MCF 10A (cell line): Measurements from ENCODE around the gene OXGR1. TPM values are rescaled to one million over a fixed set of nuclear protein-coding genes. Genes with fewer than 3 reads are reported as not detected.

Source experiments
- BruUV-seq: library from RNA; stranded (reverse); fragments of 400-500 nt; replicated peaks from 2 replicates; lab custom pipeline; 2021; lab: Mats Ljungman, UMichigan
- CTCF ChIA-PET: fragments of 300-600 bp; sonication (Branson Sonifier 250); formaldehyde crosslinking; extraction: SDS; loops from one replicate; lab custom pipeline; 2021; ENCODE audit warnings: antibody characterized with exemption, inconsistent platforms; lab: Yijun Ruan, JAX
- POLR2A ChIA-PET: fragments of 300-600, 350-650 bp; sonication (Branson Sonifier 250); formaldehyde crosslinking; extraction: SDS; loops from one replicate; lab custom pipeline; 2020; ENCODE audit warnings: antibody characterized with exemption, inconsistent platforms; lab: Yijun Ruan, JAX
- DNase-seq: peaks from one replicate; pipeline ENCODE4 v3.0.0-alpha.2; 2018; ENCODE audit not compliant: unreplicated experiment
- H3K27ac Mint-ChIP-seq: one replicate; pipeline ENCODE4 v1.8.0; 2022; ENCODE audit warnings: mild to moderate bottlenecking, low read depth, mixed read lengths; ENCODE audit not compliant: unreplicated experiment
- H3K27me3 Mint-ChIP-seq: one replicate; pipeline ENCODE4 v1.8.0; 2022; ENCODE audit warnings: mixed read lengths; ENCODE audit not compliant: insufficient read depth, unreplicated experiment
- H3K36me3 Mint-ChIP-seq: one replicate; pipeline ENCODE4 v1.8.0; 2022; ENCODE audit warnings: mild to moderate bottlenecking, moderate library complexity, mixed read lengths; ENCODE audit not compliant: insufficient read depth, unreplicated experiment
- H3K4me1 Mint-ChIP-seq: one replicate; pipeline ENCODE4 v1.8.0; 2022; ENCODE audit warnings: mixed read lengths; ENCODE audit not compliant: insufficient read depth, unreplicated experiment
- H3K4me3 Mint-ChIP-seq: one replicate; pipeline ENCODE4 v1.8.0; 2022; ENCODE audit warnings: mild to moderate bottlenecking, moderate library complexity, mixed read lengths; ENCODE audit not compliant: unreplicated experiment
- H3K9me3 Mint-ChIP-seq: one replicate; pipeline ENCODE4 v1.8.0; 2022; ENCODE audit warnings: mixed read lengths; ENCODE audit not compliant: unreplicated experiment
- CTCF ChIP-seq: fragments of 200-600 bp; IDR thresholded peaks from one replicate; pipeline ENCODE4 v1.8.0; 2022; ENCODE audit warnings: antibody characterized with exemption, mild to moderate bottlenecking; ENCODE audit not compliant: unreplicated experiment
- intact Hi-C: fragments of 100-400 bp; cut with micrococcal nuclease; formaldehyde crosslinking; loops from 2 replicates; pipeline ENCODE4 v1.14.1; 2022
- total RNA-seq: library from RNA; stranded (reverse); gene quantifications from 2 replicates; pipeline ENCODE4 v1.2.3, GENCODE V29; 2022

The OXGR1 gene
- total RNA-seq, 1 experiment from 2014 or later = not detected

- no TSS peak for BruUV-seq
- H3K27me3 Mint-ChIP-seq = peaks cover 18% of the 10 kb centered on the region
- H3K27ac Mint-ChIP-seq = no peak overlapping the region
- no peak for DNase-seq
- no peak overlapping the region for H3K4me3 Mint-ChIP-seq
- H3K9me3 Mint-ChIP-seq = peaks cover 6% of the 10 kb centered on the region
- POLR2A ChIA-PET = interaction anchor here (1.1 to 1.3 kb wide), 3 partner anchors 10 to 417 kb away, joined by 3 read pairs; no protein-coding TSS in a partner anchor
- no peak for TF ChIP-seq CTCF
- H3K4me1 Mint-ChIP-seq = no peaks in the 10 kb centered on the region
- intact Hi-C loops = loop anchor here (5.0 kb wide), 3 partner anchors 91 to 796 kb away; no protein-coding TSS in a partner anchor
- H3K36me3 Mint-ChIP-seq = no peaks in the 10 kb centered on the region
- CTCF ChIA-PET = interaction anchor here (0.6 to 3.5 kb wide), 17 partner anchors 8 to 1011 kb away, joined by 3 to 17 read pairs (median 5); no protein-coding TSS in a partner anchor
Measured at GRCh38 chr13:97015661-97016350, 21.5 kb upstream of the OXGR1 start.

DNA sequence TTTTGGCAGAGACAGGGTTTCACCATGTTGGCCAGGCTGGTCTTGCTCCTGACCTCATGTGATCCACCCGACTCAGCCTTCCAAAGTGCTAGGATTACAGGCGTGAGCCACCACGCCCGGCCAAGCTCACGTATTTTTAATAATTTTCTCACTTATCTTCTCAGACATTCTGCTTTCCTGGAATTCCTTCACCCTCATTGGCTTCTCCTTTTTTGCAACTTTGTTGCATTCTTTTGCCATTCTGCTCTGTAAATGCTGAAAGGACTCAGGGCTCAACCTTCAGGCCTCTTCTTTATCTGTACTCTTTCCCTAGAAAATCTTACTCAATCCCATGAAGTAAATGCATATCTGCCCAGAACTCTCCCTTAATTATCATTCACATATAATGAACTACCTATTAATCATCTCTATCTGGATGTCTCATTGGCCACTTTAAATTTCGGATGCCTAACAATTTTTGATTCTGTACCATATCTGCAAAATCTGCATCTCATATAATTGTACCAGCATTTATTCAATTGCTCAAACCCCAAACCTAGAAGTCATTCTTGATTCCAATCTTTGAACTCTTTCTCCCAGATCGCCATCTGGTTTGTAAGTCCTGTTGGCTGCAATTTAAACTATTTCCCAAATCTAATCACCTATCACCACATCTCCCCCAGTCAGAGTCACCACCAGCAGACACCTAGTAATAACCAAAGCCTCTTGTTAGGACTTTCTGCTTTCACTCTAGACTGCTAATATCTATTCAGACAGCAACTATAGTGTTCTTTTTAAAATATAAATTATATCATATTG lies 18.2 kb upstream of the OXGR1 start:
- POLR2A ChIA-PET = interaction anchor here (1.2 kb wide), 1 partner anchor 16 kb away, joined by 3 read pairs; no protein-coding TSS in a partner anchor
- intact Hi-C loops = no loop called here
- Mint-ChIP-seq H3K9me3 (peaks cover 6% of the 10 kb centered on the region), H3K27ac (no peak overlapping the region), H3K4me1 (no peaks in the 10 kb centered on the region), H3K36me3 (no peaks in the 10 kb centered on the region), H3K4me3 (no peak overlapping the region), H3K27me3 (no peaks in the 10 kb centered on the region)
- CTCF ChIA-PET = interaction anchor here (0.9 to 3.5 kb wide), 3 partner anchors 16 to 347 kb away, joined by 3 to 13 read pairs (median 12); no protein-coding TSS in a partner anchor
- DNase-seq = no peak
- BruUV-seq = no TSS peak
- TF ChIP-seq CTCF = no peak

DNA sequence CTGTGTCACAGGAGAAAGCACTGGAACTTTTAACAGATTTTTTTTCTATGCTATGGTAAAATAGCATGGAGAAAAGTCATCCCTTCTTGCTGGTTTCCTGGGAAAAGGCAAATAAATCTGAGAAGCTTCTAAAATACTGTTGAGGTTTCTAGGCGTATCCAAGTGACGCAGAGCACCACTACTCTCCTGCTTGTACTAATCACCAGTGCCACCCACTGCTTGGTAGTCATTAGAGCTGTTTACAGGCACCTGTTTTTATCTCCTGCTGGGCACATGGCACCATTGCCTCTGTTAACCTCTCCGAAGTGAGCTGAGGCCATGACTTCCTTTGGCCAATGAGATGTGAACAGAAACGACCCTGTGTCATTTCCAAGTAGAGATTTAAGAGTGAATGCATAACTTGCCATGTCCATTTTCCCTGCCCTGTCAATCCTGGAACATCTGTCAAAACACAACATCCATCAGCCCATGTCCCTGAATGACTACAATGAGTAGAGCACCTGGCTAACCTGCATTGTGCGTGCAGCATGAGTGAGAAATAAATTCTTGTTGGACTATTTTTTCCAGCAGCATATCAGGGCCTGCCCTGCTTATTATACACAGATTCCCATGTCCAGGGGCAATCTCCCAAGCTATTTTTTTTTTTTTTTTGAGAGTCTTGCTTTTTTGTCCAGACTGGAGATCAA lies 17.3 kb upstream of the OXGR1 start:
- no peaks in the 10 kb centered on the region for H3K4me1 Mint-ChIP-seq
- H3K4me3 Mint-ChIP-seq = no peak overlapping the region
- ChIA-PET POLR2A (interaction anchor here (1.2 kb wide), 1 partner anchor 17 kb away, joined by 3 read pairs; no protein-coding TSS in a partner anchor), CTCF (interaction anchor here (0.9 kb wide), 1 partner anchor 20 kb away, joined by 3 read pairs; no protein-coding TSS in a partner anchor)
- H3K36me3 Mint-ChIP-seq = no peaks in the 10 kb centered on the region
- H3K9me3 Mint-ChIP-seq = peaks cover 6% of the 10 kb centered on the region
- no peak for DNase-seq
- H3K27me3 Mint-ChIP-seq = no peaks in the 10 kb centered on the region
- no peak for TF ChIP-seq CTCF
- BruUV-seq = no TSS peak
- H3K27ac Mint-ChIP-seq = no peak overlapping the region
- intact Hi-C loops = no loop called here
